GM11168 (cell line): Measurements from ENCODE around the gene LIX1.
"Not testable (repeated sequence)": the region's sequence is repeated elsewhere in the genome, so short reads cannot be mapped to it uniquely, and the experiment has no call there.

Experiments used
- in situ Hi-C: fragments of 300-500 bp; cut with MboI; formaldehyde crosslinking; loops from one replicate; pipeline ENCODE4 v1.12.0; 2022; ENCODE audit warnings: low sequenced_read_pairs; ENCODE audit not compliant: unreplicated experiment

Gene LIX1

DNA sequence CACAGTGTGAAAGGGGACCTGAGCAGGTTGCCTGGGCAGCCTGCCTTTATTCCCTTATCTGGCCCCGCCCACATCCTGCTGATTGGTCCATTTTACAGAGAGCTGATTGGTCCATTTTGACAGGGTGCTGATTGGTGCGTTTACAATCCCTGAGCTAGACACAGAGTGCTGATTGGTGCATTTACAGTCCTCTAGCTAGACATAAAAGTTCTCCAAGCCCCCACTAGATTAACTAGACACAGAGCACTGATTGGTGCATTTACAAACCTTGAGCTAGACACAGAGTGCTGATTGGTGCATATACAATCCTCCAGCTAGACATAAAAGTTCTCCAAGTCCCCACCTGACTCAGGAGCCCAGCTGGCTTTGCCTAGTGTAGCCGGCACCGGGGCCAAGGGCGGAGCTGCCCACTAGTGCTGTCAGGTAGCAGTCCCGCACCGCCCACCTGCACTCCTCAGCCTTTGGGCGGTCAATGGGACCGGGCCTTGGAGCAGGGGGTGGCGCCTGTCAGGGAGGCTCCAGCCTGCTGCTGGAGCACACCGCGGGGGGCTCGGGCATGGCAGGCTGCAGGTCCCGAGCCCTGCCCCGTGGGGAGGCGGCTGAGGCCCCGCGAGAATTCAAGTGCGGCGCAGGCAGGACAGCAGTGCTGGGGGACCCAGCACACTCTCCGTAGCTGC lies 57.5 kb downstream of the LIX1 start:
- in situ Hi-C loops = not testable (repeated sequence)

DNA sequence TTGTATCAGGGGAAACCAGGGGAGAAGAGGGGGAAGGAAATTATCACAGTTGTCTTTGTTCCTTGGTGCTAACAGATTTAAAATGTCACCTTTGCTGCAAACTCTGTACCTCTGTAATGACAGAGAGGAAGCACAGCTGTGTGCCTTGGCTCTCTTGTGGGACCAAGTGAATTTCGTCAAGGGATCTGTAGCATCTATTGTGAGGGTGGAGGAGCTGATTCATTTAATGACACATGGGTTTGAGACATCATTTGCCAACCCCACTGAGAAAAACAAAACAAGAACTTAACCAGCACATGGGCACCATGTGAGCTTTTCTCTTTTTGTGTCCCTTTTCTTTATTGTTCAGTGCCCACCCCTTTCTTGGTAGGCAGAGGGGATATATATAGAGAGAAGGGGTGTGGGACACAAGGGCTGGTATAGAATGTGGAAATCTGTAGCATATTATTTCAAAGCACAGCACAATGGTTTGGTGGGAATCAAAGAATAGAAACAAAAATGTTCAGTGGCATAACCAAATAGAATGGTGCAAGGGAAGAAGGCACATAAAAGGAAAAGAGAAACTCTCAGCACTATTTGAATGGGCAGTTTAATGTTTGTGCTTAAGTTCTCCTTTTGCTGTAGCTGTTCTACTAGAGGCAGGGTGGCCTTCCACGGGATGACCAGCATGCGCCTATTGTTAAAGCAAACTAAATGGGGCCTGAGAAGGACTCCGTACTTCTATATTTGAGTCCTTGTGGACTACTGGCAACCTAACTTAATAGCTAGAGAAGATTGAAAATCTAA lies 63.3 kb downstream of the LIX1 start:
- in situ Hi-C loops = no loop called here

GRCh38 chr5:97077246-97077645 lies 65.2 kb downstream of the LIX1 start:
- in situ Hi-C loops = no loop called here

- in situ Hi-C loops = no loop called here
These were observed 66.3 kb downstream of the LIX1 start for GRCh38 chr5:97076098-97076497.

DNA sequence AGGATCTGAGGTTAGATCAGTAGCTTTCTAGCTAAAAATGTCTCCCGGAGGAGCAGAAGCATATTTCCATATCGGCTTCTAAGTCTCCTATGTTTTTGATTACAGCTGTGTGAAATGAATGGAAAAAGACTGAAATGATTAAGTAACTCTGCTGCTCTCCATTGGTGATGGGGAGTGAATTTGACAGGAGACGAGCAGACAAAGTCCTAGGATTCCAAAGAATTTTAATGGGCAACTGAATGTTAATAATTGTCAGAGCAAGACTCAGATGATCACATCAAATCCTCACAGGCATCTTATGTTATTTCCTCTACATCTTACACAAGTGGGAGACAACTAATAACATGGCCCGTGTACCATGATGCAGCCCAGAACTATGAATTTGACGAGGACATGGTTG lies 66.8 kb downstream of the LIX1 start:
- in situ Hi-C loops = no loop called here

- in situ Hi-C loops = no loop called here
These were observed 67.4 kb downstream of the LIX1 start for GRCh38 chr5:97074859-97075489.

GRCh38 chr5:97073420-97073819 lies 69.0 kb downstream of the LIX1 start:
- in situ Hi-C loops = no loop called here

- in situ Hi-C loops = no loop called here
These were observed 69.7 kb downstream of the LIX1 start for GRCh38 chr5:97072696-97073095.

DNA sequence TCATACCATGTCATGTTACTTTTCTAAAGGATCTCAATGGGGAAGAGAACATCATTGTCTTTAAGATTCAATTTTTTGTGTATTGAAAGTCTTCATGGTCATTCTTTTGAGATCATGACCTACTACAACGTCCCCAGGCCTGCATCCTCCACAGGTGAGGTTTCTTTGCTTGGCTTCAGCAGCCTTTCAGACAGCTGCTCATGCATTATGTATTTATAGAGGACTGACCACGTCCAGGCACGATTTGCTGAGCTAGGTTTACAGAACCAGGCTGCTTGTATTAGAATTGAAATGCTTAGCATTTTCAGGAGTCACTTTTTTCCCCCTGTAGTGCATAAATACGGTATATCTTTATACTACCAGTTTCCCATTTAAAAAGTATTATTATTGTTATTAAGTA lies 70.4 kb downstream of the LIX1 start:
- in situ Hi-C loops = no loop called here

GRCh38 chr5:97071101-97071500 lies 71.3 kb downstream of the LIX1 start:
- in situ Hi-C loops = no loop called here

GRCh38 chr5:97070234-97070633 lies 72.2 kb downstream of the LIX1 start:
- in situ Hi-C loops = no loop called here

- in situ Hi-C loops = no loop called here
These were observed 75.0 kb downstream of the LIX1 start for GRCh38 chr5:97067296-97067850.

DNA sequence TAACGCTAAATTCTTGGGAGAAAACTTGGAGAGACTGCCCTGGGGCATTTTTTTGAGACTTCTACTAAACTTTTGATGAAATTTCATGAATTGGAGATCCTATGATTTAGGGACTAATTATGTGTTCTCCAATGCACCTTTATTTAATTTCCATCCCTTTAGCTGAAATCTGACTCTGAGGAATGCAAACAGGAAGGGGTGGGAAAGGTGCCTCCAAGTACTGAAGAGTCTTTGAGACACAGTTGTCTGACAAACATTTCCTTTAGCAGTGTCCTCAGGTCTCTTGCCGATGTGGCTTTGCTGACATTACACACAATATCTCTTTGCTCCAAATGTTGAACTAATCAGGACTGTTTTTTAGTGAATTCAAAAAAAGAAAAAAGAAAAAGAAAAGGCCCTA lies 76.9 kb downstream of the LIX1 start:
- in situ Hi-C loops = no loop called here

DNA sequence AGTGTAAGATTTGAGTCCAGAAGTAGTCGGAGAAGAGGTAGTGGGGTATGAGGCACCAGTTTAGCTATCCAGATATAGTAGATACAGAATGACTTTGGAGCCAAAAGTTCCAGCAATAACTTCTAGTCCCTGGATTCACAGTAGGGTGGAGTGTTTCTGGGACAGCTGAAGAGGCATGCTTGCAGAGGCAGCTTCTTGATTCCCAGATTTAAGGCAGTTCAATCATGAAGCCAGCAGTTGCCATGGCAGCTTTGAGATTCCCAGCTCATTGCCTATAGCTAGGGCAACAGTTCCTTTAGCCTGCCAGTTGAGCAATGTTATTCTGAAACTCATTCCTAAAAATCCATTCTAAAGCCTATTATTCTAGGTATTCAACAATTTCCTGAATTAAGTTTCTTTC lies 79.2 kb downstream of the LIX1 start:
- in situ Hi-C loops = no loop called here

DNA sequence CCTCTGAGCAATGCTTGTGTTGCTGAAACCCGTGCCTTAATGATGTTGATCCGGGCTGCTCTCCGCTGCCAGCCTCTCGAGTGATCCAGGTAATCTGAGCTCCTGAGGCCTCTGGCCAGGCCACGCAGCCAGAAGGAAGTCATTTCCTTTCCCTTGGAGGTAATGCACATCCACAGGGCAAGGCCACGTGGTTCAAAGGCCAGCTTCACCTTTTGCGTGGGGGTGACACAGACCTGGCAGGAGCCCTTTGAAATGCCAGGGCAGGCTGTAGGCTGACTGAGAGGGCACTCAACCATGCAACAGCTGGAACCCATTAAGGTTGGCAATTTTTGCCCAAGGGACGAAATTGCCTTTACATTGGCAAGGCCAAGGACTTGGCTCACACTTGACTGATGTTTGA lies 80.4 kb downstream of the LIX1 start:
- in situ Hi-C loops = no loop called here

- in situ Hi-C loops = no loop called here
These were observed 86.1 kb downstream of the LIX1 start for GRCh38 chr5:97056263-97056662.

GRCh38 chr5:97049175-97049574 lies 93.2 kb downstream of the LIX1 start:
- in situ Hi-C loops = no loop called here

GRCh38 chr5:97047076-97047475 lies 95.3 kb downstream of the LIX1 start:
- in situ Hi-C loops = no loop called here

- in situ Hi-C loops = no loop called here
These were observed 96.0 kb downstream of the LIX1 start for GRCh38 chr5:97046270-97046982.

DNA sequence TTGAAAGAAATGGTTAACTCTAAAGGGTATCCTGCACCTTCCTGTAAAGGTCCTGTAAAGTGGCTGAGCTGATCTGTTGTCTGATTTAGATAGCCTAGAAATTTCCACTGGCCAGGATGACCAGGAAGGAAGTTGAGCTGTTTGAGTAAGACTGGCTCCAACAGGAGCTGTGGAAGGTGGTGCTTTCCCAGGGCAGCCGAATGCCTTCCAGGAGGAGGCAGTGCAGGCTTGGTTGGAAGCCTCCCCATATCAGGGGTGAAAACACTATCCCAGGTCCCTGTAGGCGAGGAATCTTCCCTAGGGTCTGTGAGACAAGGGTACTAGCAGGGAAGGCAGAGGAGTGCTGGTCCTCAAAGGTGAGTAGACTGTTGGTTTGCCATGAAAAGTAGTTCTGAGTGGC lies 98.4 kb downstream of the LIX1 start:
- in situ Hi-C loops = no loop called here

GRCh38 chr5:97043511-97043910 lies 98.9 kb downstream of the LIX1 start:
- in situ Hi-C loops = no loop called here
